GM19025 (cell line): Measurements from ENCODE around the gene TSSK2.
"Not testable (repeated sequence)": the region's sequence is repeated elsewhere in the genome, so short reads cannot be mapped to it uniquely, and the experiment has no call there.

Experiments used
- ATAC-seq: cut with Tn5 transposase; IDR thresholded peaks from one replicate; pipeline ENCODE4 v1.9.1; 2021; ENCODE audit warnings: mild to moderate bottlenecking, low read depth, moderate library complexity; ENCODE audit not compliant: unreplicated experiment

Gene TSSK2

GRCh38 chr22:19130959-19131684 is at the start of gene TSSK2:
Gene TSSK2, plus strand, starts transcription at chr22:19131308. Its CDS starts 92 bp downstream, at chr22:19131400.
- ATAC-seq, result no peak

- no peak for ATAC-seq
Measured at GRCh38 chr22:19081351-19081750, 49.8 kb upstream of the TSSK2 start.

GRCh38 chr22:19082101-19082500 is 49.0 kb upstream of the TSSK2 start:
- ATAC-seq, result no peak

GRCh38 chr22:19082793-19083192 is 48.3 kb upstream of the TSSK2 start:
- no peak for ATAC-seq

- ATAC-seq, result not testable (repeated sequence)
Measured at GRCh38 chr22:19084126-19084525, 47.0 kb upstream of the TSSK2 start.

- ATAC-seq, result not testable (repeated sequence)
Measured at GRCh38 chr22:19084586-19084985, 46.5 kb upstream of the TSSK2 start.

GRCh38 chr22:19085233-19085718 is 45.8 kb upstream of the TSSK2 start:
- ATAC-seq, result peak; percentile 32

- no peak for ATAC-seq
Measured at GRCh38 chr22:19086417-19086816, 44.7 kb upstream of the TSSK2 start.

- ATAC-seq, result no peak
Measured at GRCh38 chr22:19086896-19087295, 44.2 kb upstream of the TSSK2 start.

GRCh38 chr22:19088866-19089595 is 42.1 kb upstream of the TSSK2 start:
- ATAC-seq, result no peak

- no peak for ATAC-seq
Measured at GRCh38 chr22:19090183-19090582, 40.9 kb upstream of the TSSK2 start.

GRCh38 chr22:19090586-19091127 is 40.5 kb upstream of the TSSK2 start:
- ATAC-seq, result no peak

- ATAC-seq, result no peak
Measured at GRCh38 chr22:19092725-19093124, 38.4 kb upstream of the TSSK2 start.

- no peak for ATAC-seq
Measured at GRCh38 chr22:19094393-19094997, 36.6 kb upstream of the TSSK2 start.

GRCh38 chr22:19096555-19096954 is 34.6 kb upstream of the TSSK2 start:
- no peak for ATAC-seq

GRCh38 chr22:19097518-19097917 is 33.6 kb upstream of the TSSK2 start:
- no peak for ATAC-seq

- ATAC-seq, result no peak
Measured at GRCh38 chr22:19098157-19098556, 33.0 kb upstream of the TSSK2 start.

- ATAC-seq, result no peak
Measured at GRCh38 chr22:19103880-19104821, 27.0 kb upstream of the TSSK2 start.

- ATAC-seq, result no peak
Measured at GRCh38 chr22:19105456-19105855, 25.7 kb upstream of the TSSK2 start.
